B cell (primary cell): ENCODE data around the gene HPF1. TPM values are rescaled to one million over a fixed set of nuclear protein-coding genes. Genes with fewer than 3 reads are reported as not detected.

Experiments
- ATAC-seq: fragments of 200-7000 bp; cut with Tn5 transposase; one replicate; pipeline ENCODE4 v1.10.0; 2021; ENCODE audit warnings: low read depth, mild to moderate bottlenecking, moderate number of reproducible peaks, moderate library complexity
- CTCF ChIA-PET: fragments of 350-600 bp; sonication (Branson Sonifier 250); formaldehyde crosslinking; loops from one replicate; lab custom pipeline; 2021; ENCODE audit warnings: antibody characterized with exemption, inconsistent platforms; lab: Charles Lee
- POLR2A ChIA-PET: fragments of 350-600 bp; sonication (Branson Sonifier 250); formaldehyde crosslinking; loops from one replicate; lab custom pipeline; 2021; ENCODE audit warnings: antibody characterized with exemption; lab: Charles Lee
- DNase-seq: peaks from one replicate; pipeline ENCODE4 v3.0.0; 2013
- H2AFZ ChIP-seq: 2 replicates; pipeline ENCODE4 v1.6.1; 2012; ENCODE audit warnings: mild to moderate bottlenecking, low read depth, low read length; ENCODE audit not compliant: insufficient read depth, poor library complexity, severe bottlenecking
- H3K27ac ChIP-seq, 2 donors: 1 replicate in 1 of 2; 2 replicates in 1 of 2; pipeline ENCODE4 v1.5.1; 2012 to 2013; ENCODE audit warnings: low read length in 2 of 2, mild to moderate bottlenecking in 2 of 2, moderate library complexity in 1 of 2
- H3K27me3 ChIP-seq, 4 experiments: fragments of 200-600 bp in 1 of 4; sonication (generic) in 1 of 4; replicated peaks in 1 of 4; 1 replicate in 2 of 4; 2 replicates in 2 of 4; pipeline versions ENCODE4 v1.6.1 to v1.7.0; 2013 to 2016; ENCODE audit warnings: low read length in 3 of 4, mild to moderate bottlenecking in 2 of 4, mixed read lengths in 1 of 4, moderate library complexity in 1 of 4; ENCODE audit not compliant: insufficient read depth in 4 of 4, control insufficient read depth in 3 of 4; ENCODE audit errors: control extremely low read depth in 1 of 4
- H3K36me3 ChIP-seq, 2 experiments: replicated peaks in 1 of 2; 1 replicate in 1 of 2; 2 replicates in 1 of 2; pipeline versions ENCODE4 v1.6.1 to v1.7.1; 2013; ENCODE audit warnings: low read length in 1 of 2; ENCODE audit not compliant: insufficient read depth in 2 of 2, control insufficient read depth in 1 of 2; ENCODE audit errors: control extremely low read depth in 1 of 2, extremely low read depth in 1 of 2
- H3K4me1 ChIP-seq, 2 donors: fragments of 200-600 bp in 1 of 2; sonication (generic) in 1 of 2; 1 replicate in 1 of 2; 2 replicates in 1 of 2; pipeline versions ENCODE4 v1.5.1 to v1.6.1; 2013 to 2017; ENCODE audit warnings: low read length in 2 of 2; ENCODE audit not compliant: control insufficient read depth in 2 of 2, insufficient read depth in 2 of 2
- H3K4me2 ChIP-seq: replicated peaks from 2 replicates; pipeline ENCODE3; 2012; ENCODE audit warnings: mild to moderate bottlenecking, low read depth, low read length; ENCODE audit not compliant: poor library complexity, severe bottlenecking
- H3K4me3 ChIP-seq, 5 experiments: fragments of 200-600 bp in 1 of 5; sonication (generic) in 1 of 5; 1 replicate in 3 of 5; 2 replicates in 2 of 5; pipeline versions ENCODE4 v1.5.1 to v1.7.0; 2011 to 2016; ENCODE audit warnings: low read length in 4 of 5, mild to moderate bottlenecking in 4 of 5, low read depth in 2 of 5, control low read depth in 1 of 5, moderate library complexity in 1 of 5; ENCODE audit not compliant: insufficient read depth in 1 of 5; ENCODE audit errors: control extremely low read depth in 1 of 5, extremely low read depth in 1 of 5
- H3K79me2 ChIP-seq: fragments of 200-600 bp; sonication (generic); one replicate; pipeline ENCODE4 v1.6.0; 2016; ENCODE audit warnings: low read length; ENCODE audit not compliant: control insufficient read depth, insufficient read depth
- H3K9ac ChIP-seq: fragments of 200-600 bp; sonication (generic); 2 replicates; pipeline ENCODE4 v1.6.1; 2017; ENCODE audit warnings: mild to moderate bottlenecking, low read length, moderate library complexity
- H3K9me3 ChIP-seq, 3 donors: one replicate each; pipeline versions ENCODE4 v1.6.1 to v1.7.1; 2013; ENCODE audit warnings: low read length in 2 of 3; ENCODE audit not compliant: control insufficient read depth in 2 of 3, insufficient read depth in 1 of 3; ENCODE audit errors: control extremely low read depth in 1 of 3
- H4K20me1 ChIP-seq: 2 replicates; pipeline ENCODE4 v1.6.0; 2012; ENCODE audit warnings: mild to moderate bottlenecking, low read length; ENCODE audit not compliant: insufficient read depth, control insufficient read depth, poor library complexity, severe bottlenecking
- H3K27ac Mint-ChIP-seq: one replicate; pipeline ENCODE4 v1.8.0; 2021; ENCODE audit warnings: mixed read lengths
- H3K27me3 Mint-ChIP-seq: one replicate; pipeline ENCODE4 v1.8.0; 2021; ENCODE audit warnings: mixed read lengths
- H3K4me1 Mint-ChIP-seq: one replicate; pipeline ENCODE4 v1.8.0; 2021; ENCODE audit warnings: mixed read lengths
- H3K4me3 Mint-ChIP-seq: one replicate; pipeline ENCODE4 v1.8.0; 2021; ENCODE audit warnings: mixed read lengths
- H3K9me3 Mint-ChIP-seq: one replicate; pipeline ENCODE4 v1.8.0; 2022; ENCODE audit warnings: mixed read lengths; ENCODE audit not compliant: insufficient read depth
- EZH2 ChIP-seq: IDR thresholded peaks from 2 replicates; pipeline ENCODE4 v1.6.1; 2012; ENCODE audit warnings: borderline replicate concordance, low read depth, mild to moderate bottlenecking, moderate library complexity, low read length; ENCODE audit not compliant: insufficient read depth, poor library complexity, severe bottlenecking
- WGBS: methylation state at CpG from one replicate; pipeline ENCODE4 v1.1.5; 2013; ENCODE audit warnings: missing lambda C conversion rate; ENCODE audit not compliant: insufficient coverage; 5-methylcytosine and 5-hydroxymethylcytosine counted together
- intact Hi-C: fragments of 100-400 bp; cut with micrococcal nuclease; formaldehyde crosslinking; loops from one replicate; pipeline ENCODE4 v1.10.0; 2022
- polyA plus RNA-seq: library from polyadenylated mRNA; depleted of rRNA; stranded (reverse); fragments of >200 nt; gene quantifications from 2 replicates; pipeline ENCODE4 v1.2.3, GENCODE V29; 2012
- total RNA-seq, 2 donors: library from RNA; stranded (reverse); fragments of 120-200 nt in 1 of 2; gene quantifications; 1 replicate in 1 of 2; 2 replicates in 1 of 2; pipeline versions ENCODE4 v1.2.3 to v1.2.4, GENCODE V29; 2013 to 2022
- TF ChIP-seq, protein P1 (sequence below): fragments of 200-600 bp; IDR thresholded peaks from one replicate; pipeline ENCODE4 v1.8.0; 2022; ENCODE audit warnings: antibody characterized with exemption, mild to moderate bottlenecking

The HPF1 gene
- total and polyA plus RNA-seq, 2 donors (not counting 1 experiment from before 2014, with no cell fraction given), result 8.7 to 15.2 TPM

- no peak overlapping the region for H3K27ac Mint-ChIP-seq
- CTCF ChIA-PET, result no interaction called here
- Histone ChIP-seq H3K27ac (no peak overlapping the region), H3K27me3 (no peaks in the 10 kb centered on the region), H3K9ac (no peak overlapping the region), H3K4me1 (no peaks in the 10 kb centered on the region), H2AFZ (no peak overlapping the region), H3K4me3 (no peak overlapping the region), H3K9me3 (no peaks in the 10 kb centered on the region), H3K79me2 (no peaks in the 10 kb centered on the region), H3K4me2 (no peak overlapping the region), H4K20me1 (no peaks in the 10 kb centered on the region), H3K36me3 (no peaks in the 10 kb centered on the region)
- peaks cover 2% of the 10 kb centered on the region for H3K4me1 Mint-ChIP-seq
- ATAC-seq (no peak), DNase-seq (no peak)
- intact Hi-C loops, result loop anchor here (2.0 kb wide), 1 partner anchor 24 kb away; no protein-coding TSS in a partner anchor
- TF ChIP-seq, protein P1, sequence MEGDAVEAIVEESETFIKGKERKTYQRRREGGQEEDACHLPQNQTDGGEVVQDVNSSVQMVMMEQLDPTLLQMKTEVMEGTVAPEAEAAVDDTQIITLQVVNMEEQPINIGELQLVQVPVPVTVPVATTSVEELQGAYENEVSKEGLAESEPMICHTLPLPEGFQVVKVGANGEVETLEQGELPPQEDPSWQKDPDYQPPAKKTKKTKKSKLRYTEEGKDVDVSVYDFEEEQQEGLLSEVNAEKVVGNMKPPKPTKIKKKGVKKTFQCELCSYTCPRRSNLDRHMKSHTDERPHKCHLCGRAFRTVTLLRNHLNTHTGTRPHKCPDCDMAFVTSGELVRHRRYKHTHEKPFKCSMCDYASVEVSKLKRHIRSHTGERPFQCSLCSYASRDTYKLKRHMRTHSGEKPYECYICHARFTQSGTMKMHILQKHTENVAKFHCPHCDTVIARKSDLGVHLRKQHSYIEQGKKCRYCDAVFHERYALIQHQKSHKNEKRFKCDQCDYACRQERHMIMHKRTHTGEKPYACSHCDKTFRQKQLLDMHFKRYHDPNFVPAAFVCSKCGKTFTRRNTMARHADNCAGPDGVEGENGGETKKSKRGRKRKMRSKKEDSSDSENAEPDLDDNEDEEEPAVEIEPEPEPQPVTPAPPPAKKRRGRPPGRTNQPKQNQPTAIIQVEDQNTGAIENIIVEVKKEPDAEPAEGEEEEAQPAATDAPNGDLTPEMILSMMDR, result no peak
- TF ChIP-seq EZH2, result no peak
- no peak overlapping the region for H3K4me3 Mint-ChIP-seq
- H3K27me3 Mint-ChIP-seq, result no peaks in the 10 kb centered on the region
- 94% methylated on average over 3 of the region's 3 CpGs for WGBS
- peaks cover 4% of the 10 kb centered on the region for H3K9me3 Mint-ChIP-seq
- POLR2A ChIA-PET, result no interaction called here
Observed at GRCh38 chr4:169766741-169767140, 9.0 kb upstream of the HPF1 start.

DNA sequence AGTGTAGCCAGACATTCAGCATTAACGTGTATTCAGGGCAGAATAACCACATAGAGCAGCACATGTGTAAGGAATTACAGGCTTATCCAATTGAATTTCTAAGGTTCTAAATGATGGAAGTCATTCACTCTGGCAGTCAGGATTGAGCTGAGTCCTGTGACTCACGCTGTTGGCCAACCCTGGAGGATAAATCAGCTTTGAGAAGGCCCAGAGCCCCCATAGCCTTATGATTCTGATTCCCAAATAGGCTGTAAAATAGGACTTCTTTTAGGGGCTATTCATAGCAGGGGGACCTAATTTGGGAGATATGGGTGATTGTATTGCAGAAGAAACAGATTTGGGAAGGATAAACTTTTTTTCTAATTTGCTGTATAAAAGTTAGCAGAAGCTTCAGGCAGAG is 8.1 kb upstream of the HPF1 start:
- H3K27me3 ChIP-seq, result no peaks in the 10 kb centered on the region
- no peak for DNase-seq
- no peak overlapping the region for H3K9ac ChIP-seq
- TF ChIP-seq, protein P1, result no peak
- no peak for TF ChIP-seq EZH2
- no peaks in the 10 kb centered on the region for H3K4me1 ChIP-seq
- POLR2A ChIA-PET, result no interaction called here
- H3K27ac ChIP-seq, result no peak overlapping the region
- H3K36me3 ChIP-seq, result no peaks in the 10 kb centered on the region
- Mint-ChIP-seq H3K27me3 (no peaks in the 10 kb centered on the region), H3K4me3 (no peak overlapping the region), H3K4me1 (peaks cover under 1% of the 10 kb centered on the region), H3K27ac (no peak overlapping the region), H3K9me3 (peaks cover 4% of the 10 kb centered on the region)
- no peak for ATAC-seq
- H4K20me1 ChIP-seq, result no peaks in the 10 kb centered on the region
- intact Hi-C loops, result loop anchor here (2.0 kb wide), 1 partner anchor 23 kb away; no protein-coding TSS in a partner anchor
- 83% methylated on average over 1 of the region's 2 CpGs for WGBS
- CTCF ChIA-PET, result no interaction called here
- H3K4me2 ChIP-seq, result no peak overlapping the region
- H3K79me2 ChIP-seq, result no peaks in the 10 kb centered on the region
- H3K4me3 ChIP-seq, result no peak overlapping the region
- no peak overlapping the region for H2AFZ ChIP-seq
- no peaks in the 10 kb centered on the region for H3K9me3 ChIP-seq
